Nephron progenitor cell (in vitro differentiated cells): ENCODE results near the gene ACSM5.

Source experiments
- DNase-seq: peaks from one replicate; pipeline ENCODE4 v3.0.0; 2021
- H3K27ac Mint-ChIP-seq: 2 replicates; pipeline ENCODE4 v1.8.0; 2021; ENCODE audit warnings: mild to moderate bottlenecking, moderate library complexity, mixed read lengths
- H3K27me3 Mint-ChIP-seq: 2 replicates; pipeline ENCODE4 v1.8.0; 2021; ENCODE audit warnings: mild to moderate bottlenecking, low read depth, mixed read lengths; ENCODE audit not compliant: poor library complexity
- H3K36me3 Mint-ChIP-seq: 2 replicates; pipeline ENCODE4 v1.8.0; 2021; ENCODE audit warnings: low read depth, mixed read lengths
- H3K4me1 Mint-ChIP-seq: 2 replicates; pipeline ENCODE4 v1.8.0; 2021; ENCODE audit warnings: mixed read lengths
- H3K4me3 Mint-ChIP-seq: 2 replicates; pipeline ENCODE4 v1.8.0; 2021; ENCODE audit warnings: mild to moderate bottlenecking, moderate library complexity, mixed read lengths
- H3K9me3 Mint-ChIP-seq: 2 replicates; pipeline ENCODE4 v1.8.0; 2021; ENCODE audit warnings: mild to moderate bottlenecking, moderate library complexity, mixed read lengths
- CTCF ChIP-seq: fragments of 200-600 bp; sonication (generic); IDR thresholded peaks from 2 replicates; pipeline ENCODE4 v1.5.0; 2021; ENCODE audit warnings: antibody characterized with exemption

Gene ACSM5

DNA sequence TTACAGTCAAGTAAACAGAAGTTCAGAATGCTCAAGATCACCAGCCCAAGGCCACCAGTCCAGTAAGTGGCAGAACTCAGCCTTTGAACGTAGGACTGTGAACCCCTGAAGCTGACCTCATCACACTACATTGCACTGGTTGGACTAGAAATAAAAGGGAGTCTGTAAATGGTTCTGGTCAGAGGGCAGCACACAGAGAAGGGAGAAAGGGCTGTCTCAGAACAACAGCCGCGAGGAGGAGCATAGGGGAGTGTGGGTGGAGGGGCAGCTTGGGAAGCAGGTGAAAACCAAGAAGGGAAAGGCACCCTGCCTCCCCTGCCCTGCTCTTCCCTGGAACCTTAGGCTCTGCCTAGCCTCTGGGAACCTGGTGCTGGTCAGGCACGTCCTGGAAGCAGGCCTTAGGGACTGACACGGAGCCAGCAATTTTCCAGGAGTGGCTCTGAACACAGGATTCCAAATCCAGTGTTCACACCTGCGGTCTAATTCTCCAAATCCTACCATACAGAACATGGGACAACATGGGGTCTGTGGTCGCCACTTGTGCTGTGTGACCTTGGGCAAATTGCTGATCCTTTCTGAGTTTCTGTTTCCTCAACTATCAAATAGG, 11.8 kb upstream of the ACSM5 start:
- no peak for TF ChIP-seq CTCF
- Mint-ChIP-seq H3K4me1 (peaks cover 8% of the 10 kb centered on the region), H3K36me3 (no peaks in the 10 kb centered on the region), H3K27me3 (peaks cover 7% of the 10 kb centered on the region), H3K27ac (no peak overlapping the region), H3K9me3 (no peaks in the 10 kb centered on the region), H3K4me3 (no peak overlapping the region)
- DNase-seq, result no peak

GRCh38 chr16:20398603-20399002, 10.7 kb upstream of the ACSM5 start:
- H3K4me3 Mint-ChIP-seq, result no peak overlapping the region

DNA sequence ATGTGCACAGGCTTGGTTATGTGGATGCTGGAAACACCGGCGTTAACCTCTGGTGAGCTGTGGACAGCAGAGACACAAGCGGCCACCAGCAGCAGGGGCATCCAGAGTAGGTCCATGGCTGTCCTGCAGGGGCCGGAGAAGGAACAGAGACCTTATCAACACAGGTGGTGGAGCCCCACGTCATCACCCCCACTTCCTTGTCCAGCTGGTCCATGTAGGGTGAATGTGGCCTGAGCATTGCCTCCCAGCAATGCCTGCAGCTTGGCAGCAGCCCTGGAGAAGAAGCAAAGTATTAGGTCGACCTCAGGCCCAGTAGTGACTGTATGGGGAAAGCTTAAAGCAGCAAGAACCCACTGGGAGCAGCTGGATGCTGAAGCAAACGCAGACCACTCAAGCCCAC, 10.1 kb upstream of the ACSM5 start:
- Mint-ChIP-seq H3K9me3 (no peaks in the 10 kb centered on the region), H3K4me3 (no peak overlapping the region), H3K27ac (no peak overlapping the region), H3K36me3 (no peaks in the 10 kb centered on the region), H3K4me1 (peaks cover 12% of the 10 kb centered on the region), H3K27me3 (peaks cover 4% of the 10 kb centered on the region)
- no peak for DNase-seq
- TF ChIP-seq CTCF, result no peak

More at GRCh38 chr16:20398603-20399002, 10.7 kb upstream of the ACSM5 start:
- Mint-ChIP-seq H3K27ac (no peak overlapping the region), H3K27me3 (peaks cover 4% of the 10 kb centered on the region), H3K36me3 (no peaks in the 10 kb centered on the region), H3K9me3 (no peaks in the 10 kb centered on the region), H3K4me1 (peaks cover 12% of the 10 kb centered on the region)
- no peak for TF ChIP-seq CTCF
- no peak for DNase-seq

DNA sequence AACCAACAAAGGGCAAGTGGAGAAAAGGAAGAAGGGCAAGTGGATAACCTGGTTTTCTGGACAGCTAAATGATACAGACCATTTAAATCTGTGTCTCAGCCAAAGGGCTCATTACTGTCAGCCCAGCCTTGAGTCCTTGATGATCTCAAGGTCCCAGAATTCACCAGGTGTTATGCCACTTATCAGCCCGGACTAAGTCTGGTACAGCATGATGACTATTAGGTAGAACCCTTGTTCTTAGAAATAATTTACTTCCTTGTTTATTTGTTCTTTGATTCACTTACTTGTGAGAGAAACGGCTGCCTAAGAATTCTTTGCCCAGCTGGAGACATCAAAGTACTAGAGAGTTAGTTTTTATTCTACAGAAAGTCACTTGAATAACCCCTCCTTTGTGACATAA, 8.3 kb upstream of the ACSM5 start:
- H3K4me1 Mint-ChIP-seq, result peaks cover 12% of the 10 kb centered on the region
- TF ChIP-seq CTCF, result no peak
- DNase-seq, result no peak
- no peak overlapping the region for H3K4me3 Mint-ChIP-seq
- peak overlapping the region; percentile 61 for H3K27ac Mint-ChIP-seq
- H3K27me3 Mint-ChIP-seq, result peaks cover 4% of the 10 kb centered on the region
- H3K36me3 Mint-ChIP-seq, result no peaks in the 10 kb centered on the region
- no peaks in the 10 kb centered on the region for H3K9me3 Mint-ChIP-seq

- Mint-ChIP-seq H3K4me3 (no peak overlapping the region), H3K27ac (peak overlapping the region; percentile 61), H3K36me3 (no peaks in the 10 kb centered on the region), H3K27me3 (peaks cover 4% of the 10 kb centered on the region), H3K4me1 (peaks cover 12% of the 10 kb centered on the region), H3K9me3 (no peaks in the 10 kb centered on the region)
- TF ChIP-seq CTCF, result no peak
- peak; percentile 28 for DNase-seq
Measured at GRCh38 chr16:20401475-20402016, 7.8 kb upstream of the ACSM5 start.

DNA sequence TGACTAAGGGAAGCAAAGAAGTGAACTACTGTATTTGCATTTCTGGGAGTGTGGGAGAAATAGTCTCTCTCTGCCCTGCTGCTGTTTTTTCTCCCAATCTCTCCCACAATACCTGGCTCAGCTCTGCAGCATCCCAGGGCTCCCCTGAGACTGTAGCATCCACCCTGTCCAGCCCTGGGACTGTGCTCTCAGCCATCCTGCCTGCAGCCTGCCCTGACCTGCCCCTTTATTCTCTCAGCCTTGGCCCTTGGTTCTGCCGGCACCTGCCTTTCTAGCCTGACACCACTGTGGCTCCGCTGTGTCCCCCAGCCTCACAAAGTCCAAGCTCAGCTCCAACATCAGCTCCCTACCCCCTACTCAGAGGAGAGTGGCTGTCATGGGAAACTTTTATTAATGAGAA, 6.7 kb upstream of the ACSM5 start:
- Mint-ChIP-seq H3K4me1 (peaks cover 12% of the 10 kb centered on the region), H3K27ac (no peak overlapping the region), H3K9me3 (no peaks in the 10 kb centered on the region), H3K27me3 (peaks cover 4% of the 10 kb centered on the region), H3K4me3 (no peak overlapping the region), H3K36me3 (no peaks in the 10 kb centered on the region)
- no peak for DNase-seq
- no peak for TF ChIP-seq CTCF
